K562 (cell line): Measurements from ENCODE around the gene OR4K2. TPM values are rescaled to one million over a fixed set of nuclear protein-coding genes. Genes with fewer than 3 reads are reported as not detected.
"Not testable (repeated sequence)": the region's sequence is repeated elsewhere in the genome, so short reads cannot be mapped to it uniquely, and the experiment has no call there.

ENCODE experiments used
- ATAC-seq: fragments of 200-7000 bp; cut with Tn5 transposase; 3 replicates; pipeline ENCODE4 v1.9.1; 2020; ENCODE audit warnings: moderate library complexity
- BruUV-seq: library from RNA; stranded (reverse); fragments of 400-500 nt; replicated peaks from 2 replicates; lab custom pipeline; 2021; lab: Mats Ljungman, UMichigan
- CTCF ChIA-PET: fragments of 300-600 bp; formaldehyde crosslinking; extraction: SDS; loops from one replicate; lab custom pipeline; 2021; ENCODE audit warnings: low intra/inter-chr PET ratio; lab: Yijun Ruan, JAX
- POLR2A ChIA-PET: fragments of 300-600, 350-650 bp; sonication (Branson Sonifier 250); formaldehyde crosslinking; extraction: SDS; loops from one replicate; lab custom pipeline; 2021; ENCODE audit warnings: antibody characterized with exemption, inconsistent platforms; lab: Yijun Ruan, JAX
- DNase-seq, 4 experiments: peaks; one replicate each; pipeline versions ENCODE4 v3.0.0 to v3.0.0-alpha.2; 2011 to 2018; ENCODE audit warnings: low spot score in 3 of 4, mixed read lengths in 3 of 4; ENCODE audit errors: extremely low read depth in 1 of 4
- FAIRE-seq: peaks from 2 replicates; lab custom pipeline; 2011; peaks lifted over from hg19 to GRCh38; lab: Jason Lieb, UNC
- H2AFZ ChIP-seq: 2 replicates; pipeline ENCODE4 v1.6.0; 2011; ENCODE audit warnings: low read depth, low read length, control low read depth, inconsistent platforms
- H3K27ac ChIP-seq: fragments of 200-600 bp; 3 replicates; pipeline ENCODE4 v1.8.0; 2011; ENCODE audit warnings: low read depth, mild to moderate bottlenecking, control low read depth, inconsistent platforms, low read length, moderate library complexity, mixed read lengths; ENCODE audit errors: extremely low read depth
- H3K27me3 ChIP-seq, 2 experiments: fragments of 300-600 bp in 1 of 2; 2 replicates in 1 of 2; 3 replicates in 1 of 2; pipeline versions ENCODE4 v1.6.0 to v1.8.0; 2011; ENCODE audit warnings: inconsistent platforms in 2 of 2, low read length in 2 of 2, mild to moderate bottlenecking in 1 of 2, mixed read lengths in 1 of 2, moderate library complexity in 1 of 2; ENCODE audit not compliant: control insufficient read depth in 2 of 2, insufficient read depth in 2 of 2
- H3K36me3 ChIP-seq: fragments of 300-600 bp; 3 replicates; pipeline ENCODE4 v1.8.0; 2011; ENCODE audit warnings: mild to moderate bottlenecking, low read length, inconsistent platforms; ENCODE audit not compliant: control insufficient read depth, insufficient read depth
- H3K4me1 ChIP-seq, 2 experiments: fragments of 200-600 bp in 1 of 2; replicated peaks in 1 of 2; 2 replicates in 1 of 2; 3 replicates in 1 of 2; pipeline versions ENCODE4 v1.5.1 to v1.8.0; 2011; ENCODE audit warnings: inconsistent platforms in 2 of 2, low read length in 2 of 2, mild to moderate bottlenecking in 1 of 2, mixed read lengths in 1 of 2, moderate library complexity in 1 of 2; ENCODE audit not compliant: control insufficient read depth in 2 of 2, insufficient read depth in 2 of 2
- H3K4me2 ChIP-seq: 2 replicates; pipeline ENCODE4 v1.6.1; 2011; ENCODE audit warnings: low read length, control low read depth, inconsistent platforms, mixed read lengths; ENCODE audit not compliant: insufficient read depth
- H3K4me3 ChIP-seq: fragments of 200-600 bp; sonication (generic), shearing (Covaris generic); 2 replicates; pipeline ENCODE4 v1.5.1; 2016; ENCODE audit warnings: control low read depth, inconsistent platforms
- H3K79me2 ChIP-seq: fragments of 200-600 bp; 3 replicates; pipeline ENCODE4 v1.8.0; 2011; ENCODE audit warnings: low read length, inconsistent platforms; ENCODE audit not compliant: control insufficient read depth, insufficient read depth
- H3K9ac ChIP-seq, 2 experiments: 2 replicates each; pipeline versions ENCODE4 v1.6.0 to v1.6.1; 2011; ENCODE audit warnings: low read depth in 2 of 2, low read length in 2 of 2, control low read depth in 1 of 2, inconsistent platforms in 1 of 2, mild to moderate bottlenecking in 1 of 2, mixed read lengths in 1 of 2; ENCODE audit not compliant: insufficient read depth in 1 of 2
- H3K9me1 ChIP-seq: one replicate; pipeline ENCODE4 v1.6.0; 2011; ENCODE audit warnings: inconsistent platforms, mild to moderate bottlenecking, low read length, moderate library complexity; ENCODE audit not compliant: control insufficient read depth, insufficient read depth
- H3K9me3 ChIP-seq: replicated peaks from 2 replicates; pipeline ENCODE4 v1.5.1; 2011; ENCODE audit warnings: low read depth, low read length, inconsistent platforms; ENCODE audit not compliant: control insufficient read depth, insufficient read depth
- H4K20me1 ChIP-seq: replicated peaks from 2 replicates; pipeline ENCODE4 v1.6.1; 2011; ENCODE audit warnings: low read length, inconsistent platforms, mixed read lengths; ENCODE audit not compliant: control insufficient read depth, insufficient read depth
- CHAMP1 ChIP-seq: fragments of 450-650 bp; IDR thresholded peaks from 2 replicates; pipeline ENCODE4 v1.6.1; 2016; ENCODE audit warnings: mild to moderate bottlenecking
- HDAC3 ChIP-seq: fragments of 450-650 bp; IDR thresholded peaks from 2 replicates; pipeline ENCODE4 v1.6.1; 2018; ENCODE audit warnings: borderline replicate concordance, mild to moderate bottlenecking, moderate library complexity; ENCODE audit not compliant: partially characterized antibody
- MEIS2 ChIP-seq: fragments of 450-650 bp; IDR thresholded peaks from 2 replicates; pipeline ENCODE4 v1.6.1; 2014; ENCODE audit warnings: mild to moderate bottlenecking; ENCODE audit not compliant: partially characterized antibody
- POLR2AphosphoS2 ChIP-seq: IDR thresholded peaks from 2 replicates; pipeline ENCODE4 v1.6.1; 2012; ENCODE audit warnings: low read length, improper control_type of control experiment
- PTTG1 ChIP-seq: fragments of 450-650 bp; IDR thresholded peaks from 2 replicates; pipeline ENCODE4 v1.6.1; 2016; ENCODE audit warnings: low read depth, mild to moderate bottlenecking, missing genetic modification characterization, missing compliant biosample characterization
- SRSF7 ChIP-seq: fragments of 200-400 bp; formaldehyde crosslinking; optimal IDR thresholded peaks from 2 replicates; pipeline ENCODE3; 2017; ENCODE audit warnings: mild to moderate bottlenecking, low read depth, low read length
- ZNF197 ChIP-seq: fragments of 200-800 bp; sonication (Bioruptor generic); IDR thresholded peaks from 2 replicates; pipeline ENCODE4 v1.6.1; 2016; ENCODE audit warnings: low read depth, missing genetic modification characterization, missing compliant biosample characterization
- ZNF699 ChIP-seq: fragments of 250-450 bp; sonication (Bioruptor Pico); IDR thresholded peaks from 2 replicates; pipeline ENCODE4 v1.8.0; 2021; ENCODE audit warnings: mild to moderate bottlenecking, moderate library complexity; ENCODE audit not compliant: insufficient replicate concordance
- WGBS: fragments of 100-300 bp; shearing (Covaris generic); methylation state at CpG from one replicate; pipeline ENCODE4 v1.1.6; 2016; ENCODE audit warnings: low coverage, mixed read lengths; ENCODE audit not compliant: insufficient coverage; ENCODE audit errors: missing lambda C conversion rate; 5-methylcytosine and 5-hydroxymethylcytosine counted together
- in situ Hi-C: fragments of 300-500 bp; cut with MboI; formaldehyde crosslinking; loops from 4 replicates; pipeline ENCODE4 v1.15.0; 2018; ENCODE audit warnings: inconsistent platforms, mixed read lengths
- intact Hi-C: fragments of 100-400 bp; cut with micrococcal nuclease; formaldehyde crosslinking; loops from 2 replicates; pipeline ENCODE4 v1.14.2; 2022
- polyA plus RNA-seq, 8 experiments: library from polyadenylated mRNA; depleted of rRNA in 4 of 8; stranded (reverse) in 5 of 8; unstranded in 3 of 8; fragments of >200 nt; fragmentation: Nextera tagmentation in 2 of 8; fragmentation: Illumina TruSeq in 1 of 8; extraction: Ambion mirVana in 2 of 8; extraction: Trizol in 1 of 8; gene quantifications; 2 replicates each; pipeline versions ENCODE4 v1.2.1 to v1.2.3, GENCODE V29; 2011 to 2014; ENCODE audit warnings: inconsistent platforms in 1 of 8, missing spikeins in 1 of 8
- total RNA-seq, 7 experiments: library from RNA; depleted of rRNA in 6 of 7; stranded (reverse); fragments of >200 nt in 6 of 7; fragmentation: Illumina TruSeq in 2 of 7; extraction: Trizol in 2 of 7; gene quantifications; 2 replicates each; pipeline versions ENCODE4 v1.2.1 to v1.2.3, GENCODE V29; 2011 to 2021; ENCODE audit warnings: low replicate concordance in 1 of 7
- TF ChIP-seq, protein P1 (sequence below): fragments of 250-450 bp; sonication (Bioruptor Pico); IDR thresholded peaks from 2 replicates; pipeline ENCODE4 v1.8.0; 2022; ENCODE audit warnings: moderate library complexity, mild to moderate bottlenecking, inconsistent platforms

Gene OR4K2
- total and polyA plus RNA-seq, 9 of the 15 experiments (the other 6 are each of a cell fraction or from before 2014, with no cell fraction given), result not detected

GRCh38 chr14:19834203-19834848 lies 40.6 kb upstream of the OR4K2 start:
- H3K9me1 ChIP-seq, H3K36me3 ChIP-seq, H2AFZ ChIP-seq, H3K4me3 ChIP-seq, H3K79me2 ChIP-seq, DNase-seq, in situ Hi-C loops, POLR2A ChIA-PET, H3K9ac ChIP-seq, H3K9me3 ChIP-seq, FAIRE-seq, intact Hi-C loops, H3K27me3 ChIP-seq, BruUV-seq, H4K20me1 ChIP-seq, H3K4me1 ChIP-seq, CTCF ChIA-PET, H3K27ac ChIP-seq, H3K4me2 ChIP-seq, ATAC-seq: not testable (repeated sequence)
- WGBS, result 2% methylated on average over 7 of the region's 8 CpGs

DNA sequence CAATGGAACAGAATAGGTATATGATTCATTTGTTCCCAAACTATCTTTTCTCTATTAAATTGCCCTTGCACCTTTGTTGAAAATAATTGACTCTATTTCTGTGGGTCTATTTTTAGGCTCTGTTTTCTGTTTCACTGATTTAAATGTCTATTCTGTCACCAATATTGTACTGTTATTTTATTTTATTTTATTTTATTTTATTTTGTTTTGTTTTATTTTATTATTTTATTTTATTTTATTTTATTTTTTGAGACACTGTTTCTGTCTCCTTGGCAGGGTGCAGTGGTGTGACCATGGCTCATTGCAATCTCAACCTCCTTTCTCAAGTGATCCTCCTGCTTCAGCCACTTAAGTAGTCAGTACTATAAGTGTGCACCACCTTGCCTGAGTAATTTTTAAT lies 36.5 kb upstream of the OR4K2 start:
- Histone ChIP-seq H3K36me3 (no peaks in the 10 kb centered on the region), H2AFZ (no peak overlapping the region), H3K4me3 (no peak overlapping the region), H4K20me1 (no peaks in the 10 kb centered on the region), H3K27ac (no peak overlapping the region), H3K79me2 (no peaks in the 10 kb centered on the region), H3K27me3 (no peaks in the 10 kb centered on the region), H3K9me3 (no peaks in the 10 kb centered on the region), H3K4me2 (no peak overlapping the region), H3K4me1 (no peaks in the 10 kb centered on the region), H3K9me1 (no peaks in the 10 kb centered on the region), H3K9ac (no peak overlapping the region)
- ATAC-seq (no peak), DNase-seq (no peak), FAIRE-seq (no peak)
- in situ Hi-C loops (no loop called here), intact Hi-C loops (no loop called here)
- POLR2A ChIA-PET, result no interaction called here
- BruUV-seq, result no TSS peak
- CTCF ChIA-PET, result no interaction called here
- no peak for TF ChIP-seq PTTG1 (tag)
- TF ChIP-seq ZNF699 (CRISPR knock-in tag), result no peak
- no peak for TF ChIP-seq SRSF7
- TF ChIP-seq HDAC3, result no peak
- TF ChIP-seq ZNF197, result no peak
- no peak for TF ChIP-seq POLR2AphosphoS2
- no peak for TF ChIP-seq CHAMP1
- no peak for TF ChIP-seq MEIS2
- TF ChIP-seq, protein P1, sequence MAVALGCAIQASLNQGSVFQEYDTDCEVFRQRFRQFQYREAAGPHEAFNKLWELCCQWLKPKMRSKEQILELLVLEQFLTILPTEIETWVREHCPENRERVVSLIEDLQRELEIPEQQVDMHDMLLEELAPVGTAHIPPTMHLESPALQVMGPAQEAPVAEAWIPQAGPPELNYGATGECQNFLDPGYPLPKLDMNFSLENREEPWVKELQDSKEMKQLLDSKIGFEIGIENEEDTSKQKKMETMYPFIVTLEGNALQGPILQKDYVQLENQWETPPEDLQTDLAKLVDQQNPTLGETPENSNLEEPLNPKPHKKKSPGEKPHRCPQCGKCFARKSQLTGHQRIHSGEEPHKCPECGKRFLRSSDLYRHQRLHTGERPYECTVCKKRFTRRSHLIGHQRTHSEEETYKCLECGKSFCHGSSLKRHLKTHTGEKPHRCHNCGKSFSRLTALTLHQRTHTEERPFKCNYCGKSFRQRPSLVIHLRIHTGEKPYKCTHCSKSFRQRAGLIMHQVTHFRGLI (CRISPR knock-in tag), result no peak
